NCI-H2196 (cell line): ENCODE data around the gene CARS1.

Source experiments
- DNase-seq: peaks from one replicate; lab custom pipeline; 2025; ENCODE audit not compliant: unreplicated experiment; lab: John Stamatoyannopoulos, UW

Gene CARS1

GRCh38 chr11:2994336-2994730 lies 62.9 kb downstream of the CARS1 start:
- no peak for DNase-seq

GRCh38 chr11:2992997-2993325 lies 64.3 kb downstream of the CARS1 start:
- no peak for DNase-seq

GRCh38 chr11:2992234-2992996 lies 64.8 kb downstream of the CARS1 start, which contains the start of gene NAP1L4:
NAP1L4 (minus strand) TSS chr11:2992329; CDS start chr11:2979220, 13,109 bp downstream.
- peak; percentile 97 for DNase-seq

- DNase-seq: no peak
Observed at GRCh38 chr11:2991452-2992233, 65.6 kb downstream of the CARS1 start.

- DNase-seq: no peak
Observed at GRCh38 chr11:2990617-2991451, 66.4 kb downstream of the CARS1 start.

GRCh38 chr11:2989551-2989950 lies 67.7 kb downstream of the CARS1 start:
- DNase-seq: no peak

GRCh38 chr11:2989006-2989405 lies 68.2 kb downstream of the CARS1 start:
- DNase-seq: no peak

- DNase-seq: no peak
Observed at GRCh38 chr11:2987881-2988861, 69.1 kb downstream of the CARS1 start.

GRCh38 chr11:2983908-2984307 lies 73.3 kb downstream of the CARS1 start:
- no peak for DNase-seq

- no peak for DNase-seq
Observed at GRCh38 chr11:2982214-2982613, 75.0 kb downstream of the CARS1 start.

- DNase-seq: no peak
Observed at GRCh38 chr11:2981130-2981529, 76.1 kb downstream of the CARS1 start.

- DNase-seq: no peak
Observed at GRCh38 chr11:2980168-2980840, 76.9 kb downstream of the CARS1 start.

GRCh38 chr11:2977113-2977512 lies 80.1 kb downstream of the CARS1 start:
- no peak for DNase-seq

- no peak for DNase-seq
Observed at GRCh38 chr11:2976294-2977063, 80.7 kb downstream of the CARS1 start.

- DNase-seq: peak; percentile 59
Observed at GRCh38 chr11:2975594-2975993, 81.6 kb downstream of the CARS1 start.

- DNase-seq: no peak
Observed at GRCh38 chr11:2974272-2974671, 83.0 kb downstream of the CARS1 start.

- no peak for DNase-seq
Observed at GRCh38 chr11:2968341-2968900, 88.8 kb downstream of the CARS1 start.

- DNase-seq: no peak
Observed at GRCh38 chr11:2964782-2965181, 92.4 kb downstream of the CARS1 start.

- no peak for DNase-seq
Observed at GRCh38 chr11:2963761-2964160, 93.5 kb downstream of the CARS1 start.
